GM06990 (cell line): ENCODE results near the gene KRT37.
"Not testable (repeated sequence)": the region's sequence is repeated elsewhere in the genome, so short reads cannot be mapped to it uniquely, and the experiment has no call there.

ENCODE experiments used
- DNase-seq: peaks from one replicate; pipeline ENCODE4 v3.0.0-alpha.2; 2011; ENCODE audit not compliant: insufficient read length; ENCODE audit errors: extremely low read depth
- H3K27me3 ChIP-seq: replicated peaks from 2 replicates; pipeline ENCODE4 v1.6.0; 2011; ENCODE audit warnings: low read length; ENCODE audit not compliant: control insufficient read depth, insufficient read depth
- H3K36me3 ChIP-seq: 2 replicates; pipeline ENCODE4 v1.5.1; 2011; ENCODE audit warnings: low read length; ENCODE audit not compliant: control insufficient read depth, insufficient read depth
- H3K4me3 ChIP-seq: replicated peaks from 2 replicates; pipeline ENCODE4 v1.5.1; 2011; ENCODE audit warnings: low read depth, mild to moderate bottlenecking, control low read depth, low read length
- CTCF ChIP-seq: IDR thresholded peaks from 2 replicates; pipeline ENCODE4 v1.5.1; 2011; ENCODE audit warnings: low read length, control low read depth, mild to moderate bottlenecking, inconsistent platforms; ENCODE audit not compliant: insufficient read depth, poor library complexity, severe bottlenecking

KRT37 gene

GRCh38 chr17:41403404-41404023, 20.9 kb downstream of the KRT37 start:
- no peak for TF ChIP-seq CTCF
- Histone ChIP-seq H3K27me3 (peaks cover 1% of the 10 kb centered on the region; the same call in 1 of the 2 replicates), H3K4me3 (no peak overlapping the region), H3K36me3 (no peaks in the 10 kb centered on the region)
- no peak for DNase-seq

GRCh38 chr17:41402161-41402560, 22.2 kb downstream of the KRT37 start:
- no peak for TF ChIP-seq CTCF
- no peak overlapping the region for H3K4me3 ChIP-seq
- DNase-seq = no peak
- H3K36me3 ChIP-seq = no peaks in the 10 kb centered on the region
- H3K27me3 ChIP-seq = peaks cover 1% of the 10 kb centered on the region; the same call in 1 of the 2 replicates

- DNase-seq = no peak
- H3K36me3 ChIP-seq = no peaks in the 10 kb centered on the region
- no peak for TF ChIP-seq CTCF
- H3K4me3 ChIP-seq = no peak within 1 kb of the TSS
- H3K27me3 ChIP-seq = peaks cover 1% of the 10 kb centered on the region; the same call in 1 of the 2 replicates
Observed at GRCh38 chr17:41396996-41397660, 27.3 kb downstream of the KRT37 start, which contains the start of gene KRT31. TSS of gene KRT31 (minus strand) at chr17:41397608. CDS start at chr17:41397539, 69 bp downstream.

GRCh38 chr17:41396340-41396739, 28.0 kb downstream of the KRT37 start:
- TF ChIP-seq CTCF = no peak
- Histone ChIP-seq H3K27me3 (peaks cover 1% of the 10 kb centered on the region; the same call in 1 of the 2 replicates), H3K36me3 (no peaks in the 10 kb centered on the region), H3K4me3 (no peak overlapping the region)
- DNase-seq = no peak

- H3K36me3 ChIP-seq = no peaks in the 10 kb centered on the region
- H3K4me3 ChIP-seq = no peak overlapping the region
- no peak for DNase-seq
- peaks cover 1% of the 10 kb centered on the region; the same call in 1 of the 2 replicates for H3K27me3 ChIP-seq
- TF ChIP-seq CTCF = no peak
Observed at GRCh38 chr17:41395611-41396010, 28.8 kb downstream of the KRT37 start.

- H3K36me3 ChIP-seq, H3K27me3 ChIP-seq, H3K4me3 ChIP-seq, DNase-seq: not testable (repeated sequence)
Observed at GRCh38 chr17:41395044-41395443, 29.3 kb downstream of the KRT37 start.
